Stimulated activated naive B cell treated with anti-CD40 and anti-IgM and Interleukin-4, amounts not matched to agents 10 μg/mL and 1 μg/mL and 100 μg/mL, for 72 hours (primary cell): ENCODE measurements around the gene DERA.
"Not testable (repeated sequence)": the region's sequence is repeated elsewhere in the genome, so short reads cannot be mapped to it uniquely, and the experiment has no call there.

Experiments used
- ATAC-seq, 2 donors: fragments of 150-1000 bp; cut with Tn5 transposase; replicated peaks; 2 replicates each; pipeline ENCODE4 v1.10.0; 2021; ENCODE audit warnings: moderate library complexity in 1 of 2
- DNase-seq: peaks from one replicate; pipeline ENCODE4 v3.0.0; 2021
- H3K27ac Mint-ChIP-seq: one replicate; pipeline ENCODE4 v1.8.0; 2022; ENCODE audit warnings: mild to moderate bottlenecking, mixed read lengths
- H3K27me3 Mint-ChIP-seq, 2 donors: one replicate each; pipeline ENCODE4 v1.8.0; 2022; ENCODE audit warnings: mixed read lengths in 2 of 2
- H3K36me3 Mint-ChIP-seq, 2 donors: one replicate each; pipeline ENCODE4 v1.8.0; 2022; ENCODE audit warnings: mixed read lengths in 2 of 2, mild to moderate bottlenecking in 1 of 2
- H3K4me1 Mint-ChIP-seq, 2 donors: one replicate each; pipeline ENCODE4 v1.8.0; 2022; ENCODE audit warnings: mixed read lengths in 2 of 2, mild to moderate bottlenecking in 1 of 2
- H3K4me3 Mint-ChIP-seq, 2 donors: one replicate each; pipeline ENCODE4 v1.8.0; 2022; ENCODE audit warnings: mild to moderate bottlenecking in 2 of 2, mixed read lengths in 2 of 2, moderate library complexity in 1 of 2
- H3K9me3 Mint-ChIP-seq, 2 donors: one replicate each; pipeline ENCODE4 v1.8.0; 2022; ENCODE audit warnings: mixed read lengths in 2 of 2, mild to moderate bottlenecking in 1 of 2

The DERA gene

GRCh38 chr12:16018306-16018705, 107.2 kb downstream of the DERA start:
- no peak overlapping the region for H3K27ac Mint-ChIP-seq
- H3K36me3 Mint-ChIP-seq, result peaks cover 65 to 75% of the 10 kb centered on the region in 2 donors
- ATAC-seq, result no peak

GRCh38 chr12:16019136-16019535, 108.0 kb downstream of the DERA start:
- no peaks in the 10 kb centered on the region for H3K27me3 Mint-ChIP-seq
- ATAC-seq (no peak), DNase-seq (no peak)
- H3K4me3 Mint-ChIP-seq, result no peak overlapping the region
- H3K9me3 Mint-ChIP-seq, result peaks cover 32 to 33% of the 10 kb centered on the region in 2 donors
- peaks cover 3 to 13% of the 10 kb centered on the region in 2 donors for H3K4me1 Mint-ChIP-seq
- no peak overlapping the region for H3K27ac Mint-ChIP-seq
- H3K36me3 Mint-ChIP-seq, result peaks cover 63 to 73% of the 10 kb centered on the region in 2 donors

More at GRCh38 chr12:16018306-16018705, 107.2 kb downstream of the DERA start:
- no peak for DNase-seq
- Mint-ChIP-seq H3K4me1 (peaks cover 3 to 13% of the 10 kb centered on the region in 2 donors), H3K4me3 (no peak overlapping the region), H3K9me3 (peaks cover 33 to 35% of the 10 kb centered on the region in 2 donors), H3K27me3 (no peaks in the 10 kb centered on the region)

- no peak overlapping the region for H3K4me3 Mint-ChIP-seq
- no peak for ATAC-seq
- peaks cover 57 to 67% of the 10 kb centered on the region in 2 donors for H3K36me3 Mint-ChIP-seq
- H3K27ac Mint-ChIP-seq, result no peak overlapping the region
- H3K27me3 Mint-ChIP-seq, result no peaks in the 10 kb centered on the region
- peaks cover 27 to 30% of the 10 kb centered on the region in 2 donors for H3K9me3 Mint-ChIP-seq
- H3K4me1 Mint-ChIP-seq, result peaks cover 3 to 13% of the 10 kb centered on the region in 2 donors
- no peak for DNase-seq
Measured at GRCh38 chr12:16020031-16020430, 108.9 kb downstream of the DERA start.

- peaks cover 3 to 13% of the 10 kb centered on the region in 2 donors for H3K4me1 Mint-ChIP-seq
- H3K9me3 Mint-ChIP-seq, result peaks cover 27 to 29% of the 10 kb centered on the region in 2 donors
- H3K36me3 Mint-ChIP-seq, result peaks cover 51 to 58% of the 10 kb centered on the region in 2 donors
- H3K27me3 Mint-ChIP-seq, result no peaks in the 10 kb centered on the region
- ATAC-seq (no peak), DNase-seq (no peak)
- H3K27ac Mint-ChIP-seq, result no peak overlapping the region
- no peak overlapping the region for H3K4me3 Mint-ChIP-seq
Measured at GRCh38 chr12:16021026-16021425, 109.9 kb downstream of the DERA start.

GRCh38 chr12:16021676-16022075, 110.5 kb downstream of the DERA start:
- Mint-ChIP-seq H3K36me3 (peaks cover 48 to 56% of the 10 kb centered on the region in 2 donors), H3K27ac (no peak overlapping the region), H3K27me3 (no peaks in the 10 kb centered on the region), H3K9me3 (peaks cover 25 to 29% of the 10 kb centered on the region in 2 donors), H3K4me1 (peaks cover 3 to 13% of the 10 kb centered on the region in 2 donors), H3K4me3 (no peak overlapping the region)
- ATAC-seq, result no peak
- no peak for DNase-seq

- Mint-ChIP-seq H3K27ac (no peak overlapping the region), H3K9me3 (peaks cover 9 to 11% of the 10 kb centered on the region in 2 donors), H3K4me1 (no peaks in the 10 kb centered on the region), H3K36me3 (peaks cover 18 to 27% of the 10 kb centered on the region in 2 donors), H3K4me3 (no peak overlapping the region), H3K27me3 (no peaks in the 10 kb centered on the region)
- DNase-seq, result no peak
- no peak for ATAC-seq
Measured at GRCh38 chr12:16027002-16027401, 115.9 kb downstream of the DERA start.

GRCh38 chr12:16030744-16031143, 119.6 kb downstream of the DERA start:
- no peak for ATAC-seq
- DNase-seq, result no peak
- no peaks in the 10 kb centered on the region for H3K4me1 Mint-ChIP-seq
- H3K4me3 Mint-ChIP-seq, result no peak overlapping the region
- no peaks in the 10 kb centered on the region for H3K27me3 Mint-ChIP-seq
- peaks cover 22 to 24% of the 10 kb centered on the region in 2 donors for H3K36me3 Mint-ChIP-seq
- H3K9me3 Mint-ChIP-seq, result peaks cover 0 to 2% of the 10 kb centered on the region in 2 donors
- no peak overlapping the region for H3K27ac Mint-ChIP-seq

GRCh38 chr12:16034136-16034817, 123.1 kb downstream of the DERA start:
- ATAC-seq, result no peak

GRCh38 chr12:16036073-16036472, 124.9 kb downstream of the DERA start:
- Mint-ChIP-seq H3K27ac (no peak overlapping the region), H3K27me3 (no peaks in the 10 kb centered on the region), H3K4me1 (no peaks in the 10 kb centered on the region), H3K9me3 (no peaks in the 10 kb centered on the region), H3K4me3 (no peak overlapping the region), H3K36me3 (peaks cover 25 to 39% of the 10 kb centered on the region in 2 donors)
- no peak for ATAC-seq
- DNase-seq, result no peak

More at GRCh38 chr12:16034136-16034817, 123.1 kb downstream of the DERA start:
- no peak for DNase-seq
- Mint-ChIP-seq H3K4me3 (no peak overlapping the region), H3K27ac (no peak overlapping the region), H3K4me1 (no peaks in the 10 kb centered on the region), H3K36me3 (peaks cover 28 to 33% of the 10 kb centered on the region in 2 donors), H3K27me3 (no peaks in the 10 kb centered on the region), H3K9me3 (no peaks in the 10 kb centered on the region)

GRCh38 chr12:16037533-16037932, 126.4 kb downstream of the DERA start:
- Mint-ChIP-seq H3K36me3 (peaks cover 25 to 34% of the 10 kb centered on the region in 2 donors), H3K4me3 (no peak overlapping the region), H3K9me3 (peaks cover 4 to 6% of the 10 kb centered on the region in 2 donors), H3K27me3 (no peaks in the 10 kb centered on the region), H3K4me1 (no peaks in the 10 kb centered on the region), H3K27ac (no peak overlapping the region)
- ATAC-seq (no peak), DNase-seq (no peak)

- DNase-seq (no peak), ATAC-seq (no peak)
- Mint-ChIP-seq H3K4me3 (no peak overlapping the region), H3K9me3 (peaks cover 24 to 32% of the 10 kb centered on the region in 2 donors), H3K27ac (no peak overlapping the region), H3K4me1 (no peaks in the 10 kb centered on the region), H3K36me3 (peaks cover 15 to 35% of the 10 kb centered on the region in 2 donors), H3K27me3 (no peaks in the 10 kb centered on the region)
Measured at GRCh38 chr12:16043480-16043879, 132.3 kb downstream of the DERA start.

- no peak overlapping the region for H3K27ac Mint-ChIP-seq
- H3K36me3 Mint-ChIP-seq, result peaks cover 16 to 35% of the 10 kb centered on the region in 2 donors
Measured at GRCh38 chr12:16046266-16046665, 135.1 kb downstream of the DERA start.

GRCh38 chr12:16048511-16048910, 137.4 kb downstream of the DERA start:
- H3K4me1 Mint-ChIP-seq, result no peaks in the 10 kb centered on the region
- ATAC-seq (no peak), DNase-seq (no peak)
- H3K9me3 Mint-ChIP-seq, result peaks cover 24 to 36% of the 10 kb centered on the region in 2 donors
- peaks cover 17 to 27% of the 10 kb centered on the region in 2 donors for H3K36me3 Mint-ChIP-seq
- no peaks in the 10 kb centered on the region for H3K27me3 Mint-ChIP-seq
- no peak overlapping the region for H3K27ac Mint-ChIP-seq
- no peak overlapping the region for H3K4me3 Mint-ChIP-seq

More at GRCh38 chr12:16046266-16046665, 135.1 kb downstream of the DERA start:
- no peak overlapping the region for H3K4me3 Mint-ChIP-seq
- no peak for DNase-seq
- H3K27me3 Mint-ChIP-seq, result no peaks in the 10 kb centered on the region
- H3K4me1 Mint-ChIP-seq, result no peaks in the 10 kb centered on the region
- ATAC-seq, result no peak
- H3K9me3 Mint-ChIP-seq, result peaks cover 25 to 37% of the 10 kb centered on the region in 2 donors

GRCh38 chr12:16056910-16057309, 145.8 kb downstream of the DERA start:
- no peaks in the 10 kb centered on the region for H3K4me1 Mint-ChIP-seq
- DNase-seq (no peak), ATAC-seq (no peak)
- no peak overlapping the region for H3K27ac Mint-ChIP-seq
- peaks cover 0 to 4% of the 10 kb centered on the region in 2 donors for H3K36me3 Mint-ChIP-seq
- peaks cover 18 to 23% of the 10 kb centered on the region in 2 donors for H3K9me3 Mint-ChIP-seq
- no peaks in the 10 kb centered on the region for H3K27me3 Mint-ChIP-seq
- no peak overlapping the region for H3K4me3 Mint-ChIP-seq

GRCh38 chr12:16057351-16057751, 146.2 kb downstream of the DERA start:
- not testable (repeated sequence) for DNase-seq, H3K4me1 Mint-ChIP-seq, H3K36me3 Mint-ChIP-seq, H3K4me3 Mint-ChIP-seq, H3K27me3 Mint-ChIP-seq, H3K27ac Mint-ChIP-seq, ATAC-seq
- peaks cover 18 to 23% of the 10 kb centered on the region in 2 donors for H3K9me3 Mint-ChIP-seq
